ENCODE results near the gene AGBL5.

DNA sequence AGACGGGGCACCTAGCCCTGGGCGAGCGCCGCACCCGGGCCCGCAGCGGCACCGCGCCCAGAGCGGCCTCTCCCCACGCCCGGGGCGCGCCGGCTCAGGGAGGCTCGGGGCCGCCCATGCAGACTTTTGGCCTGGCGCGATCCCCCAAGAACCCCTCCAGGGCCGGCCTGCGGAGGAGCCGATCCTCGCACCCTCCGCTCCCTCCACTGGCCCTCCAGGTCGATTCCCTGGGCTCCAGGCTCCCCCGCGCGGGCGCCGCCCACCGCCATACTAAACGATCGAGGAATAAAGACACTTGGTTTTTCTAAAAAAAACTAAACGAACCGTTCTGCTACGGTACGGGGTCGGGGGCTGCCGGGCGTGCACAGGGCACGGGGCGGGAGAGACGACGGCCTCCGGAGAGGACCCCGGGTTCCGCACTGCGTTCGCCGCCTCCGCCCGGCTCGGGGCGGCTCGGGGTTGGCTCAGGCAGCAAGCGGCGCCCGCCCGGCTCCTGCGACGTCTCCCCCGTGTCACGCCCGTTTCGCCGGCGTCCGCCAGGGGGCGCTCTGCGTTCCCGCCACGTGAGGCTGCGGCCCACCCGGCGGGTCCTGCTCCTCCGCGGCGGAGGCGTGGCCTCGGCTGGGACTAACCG, 34.7 kb downstream of the AGBL5 start:
- TF ChIP-seq, protein P1, sequence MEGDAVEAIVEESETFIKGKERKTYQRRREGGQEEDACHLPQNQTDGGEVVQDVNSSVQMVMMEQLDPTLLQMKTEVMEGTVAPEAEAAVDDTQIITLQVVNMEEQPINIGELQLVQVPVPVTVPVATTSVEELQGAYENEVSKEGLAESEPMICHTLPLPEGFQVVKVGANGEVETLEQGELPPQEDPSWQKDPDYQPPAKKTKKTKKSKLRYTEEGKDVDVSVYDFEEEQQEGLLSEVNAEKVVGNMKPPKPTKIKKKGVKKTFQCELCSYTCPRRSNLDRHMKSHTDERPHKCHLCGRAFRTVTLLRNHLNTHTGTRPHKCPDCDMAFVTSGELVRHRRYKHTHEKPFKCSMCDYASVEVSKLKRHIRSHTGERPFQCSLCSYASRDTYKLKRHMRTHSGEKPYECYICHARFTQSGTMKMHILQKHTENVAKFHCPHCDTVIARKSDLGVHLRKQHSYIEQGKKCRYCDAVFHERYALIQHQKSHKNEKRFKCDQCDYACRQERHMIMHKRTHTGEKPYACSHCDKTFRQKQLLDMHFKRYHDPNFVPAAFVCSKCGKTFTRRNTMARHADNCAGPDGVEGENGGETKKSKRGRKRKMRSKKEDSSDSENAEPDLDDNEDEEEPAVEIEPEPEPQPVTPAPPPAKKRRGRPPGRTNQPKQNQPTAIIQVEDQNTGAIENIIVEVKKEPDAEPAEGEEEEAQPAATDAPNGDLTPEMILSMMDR (IDR thresholded peaks at IDR 0.05), result peak in 5 of 7 experiments; percentile 72 to 99 (median 94)
- TF ChIP-seq POLR2AphosphoS5 (IDR thresholded peaks at IDR 0.05), result peak; percentile 68 to 94 (median 84)

Measured in stomach (tissue), 4 donors.